HepG2 (cell line): Measurements from ENCODE around the gene TTC8. TPM values are rescaled to one million over a fixed set of nuclear protein-coding genes. Genes with fewer than 3 reads are reported as not detected.

Experiments
- ATAC-seq: fragments of 200-7000 bp; cut with Tn5 transposase; 3 replicates; pipeline ENCODE4 v1.9.1; 2020; ENCODE audit warnings: mild to moderate bottlenecking, moderate library complexity
- BruUV-seq: library from RNA; stranded (reverse); fragments of 400-500 nt; replicated peaks from 2 replicates; lab custom pipeline; 2021; lab: Mats Ljungman, UMichigan
- CTCF ChIA-PET: fragments of 300-600 bp; formaldehyde crosslinking; extraction: SDS; loops from one replicate; lab custom pipeline; 2021; ENCODE audit warnings: low total read pairs, inconsistent platforms, low intra/inter-chr PET ratio; lab: Yijun Ruan, JAX
- POLR2A ChIA-PET: fragments of 350-600 bp; sonication (Branson Sonifier 250); formaldehyde crosslinking; loops from one replicate; lab custom pipeline; 2020; ENCODE audit warnings: antibody characterized with exemption, inconsistent platforms; lab: Yijun Ruan, JAX
- DNase-seq: peaks from one replicate; pipeline ENCODE4 v3.0.0-alpha.2; 2015; ENCODE audit warnings: low spot score
- FAIRE-seq: peaks from 3 replicates; lab custom pipeline; 2011; peaks lifted over from hg19 to GRCh38; lab: Jason Lieb, UNC
- H2AFZ ChIP-seq: one replicate; pipeline ENCODE4 v1.6.1; 2011; ENCODE audit warnings: low read length, inconsistent platforms
- H3K27ac ChIP-seq: fragments of 300-600 bp; 3 replicates; pipeline ENCODE4 v1.8.0; 2011; ENCODE audit warnings: mixed run types, mild to moderate bottlenecking, mixed read lengths, low read length, inconsistent platforms; ENCODE audit not compliant: insufficient read depth; ENCODE audit errors: extremely low read length
- H3K27me3 ChIP-seq, 2 experiments: fragments of 200-600 bp in 1 of 2; 2 replicates in 1 of 2; 3 replicates in 1 of 2; pipeline versions ENCODE4 v1.6.0 to v1.8.0; 2011; ENCODE audit warnings: low read length in 2 of 2, mild to moderate bottlenecking in 2 of 2, moderate library complexity in 2 of 2, inconsistent platforms in 1 of 2; ENCODE audit not compliant: insufficient read depth in 2 of 2, control insufficient read depth in 1 of 2
- H3K36me3 ChIP-seq, 2 experiments: fragments of 200-600 bp in 1 of 2; replicated peaks in 1 of 2; 2 replicates in 1 of 2; 3 replicates in 1 of 2; pipeline versions ENCODE4 v1.5.1 to v1.8.0; 2011; ENCODE audit warnings: low read length in 2 of 2, inconsistent platforms in 1 of 2; ENCODE audit not compliant: insufficient read depth in 2 of 2, control insufficient read depth in 1 of 2
- H3K4me1 ChIP-seq: 2 replicates; pipeline ENCODE4 v1.5.1; 2012; ENCODE audit warnings: low read length, inconsistent platforms; ENCODE audit not compliant: insufficient read depth
- H3K4me2 ChIP-seq: 2 replicates; pipeline ENCODE4 v1.6.0; 2011; ENCODE audit warnings: low read depth, low read length, inconsistent platforms
- H3K4me3 ChIP-seq, 3 experiments: fragments of 200-600 bp in 1 of 3; sonication (generic), shearing (Covaris generic) in 1 of 3; replicated peaks in 1 of 3; 2 replicates each; pipeline ENCODE4 v1.5.1; 2011 to 2016; ENCODE audit warnings: low read length in 3 of 3, inconsistent platforms in 2 of 3, low read depth in 2 of 3, mild to moderate bottlenecking in 2 of 3, control low read depth in 1 of 3, mixed read lengths in 1 of 3; ENCODE audit not compliant: insufficient read depth in 1 of 3
- H3K79me2 ChIP-seq: one replicate; pipeline ENCODE4 v1.6.1; 2011; ENCODE audit warnings: low read length, inconsistent platforms; ENCODE audit not compliant: insufficient read depth
- H3K9ac ChIP-seq: 2 replicates; pipeline ENCODE4 v1.6.0; 2011; ENCODE audit warnings: mild to moderate bottlenecking, low read depth, low read length, inconsistent platforms; ENCODE audit not compliant: insufficient read depth
- H3K9me3 ChIP-seq: 2 replicates; pipeline ENCODE4 v1.5.1; 2012; ENCODE audit warnings: mild to moderate bottlenecking, low read length
- H4K20me1 ChIP-seq: 2 replicates; pipeline ENCODE4 v1.6.0; 2011; ENCODE audit warnings: inconsistent platforms, mild to moderate bottlenecking, low read length, moderate library complexity; ENCODE audit not compliant: insufficient read depth
- CREBL2 ChIP-seq: sonication (generic); formaldehyde crosslinking; IDR thresholded peaks from 2 replicates; pipeline ENCODE4 v1.8.1; 2023; ENCODE audit warnings: missing genetic modification reagents, mild to moderate bottlenecking, borderline replicate concordance
- DRAP1 ChIP-seq: IDR thresholded peaks from 2 replicates; pipeline ENCODE4 v1.6.1; 2016; ENCODE audit warnings: missing genetic modification reagents, missing compliant biosample characterization
- GABPA ChIP-seq, 2 experiments: IDR thresholded peaks; 2 replicates each; pipeline ENCODE4 v1.6.1; 2011 to 2016; ENCODE audit warnings: low read depth in 2 of 2, low read length in 1 of 2, missing biosample characterization in 1 of 2, missing genetic modification characterization in 1 of 2
- GRHL1 ChIP-seq: sonication (generic); formaldehyde crosslinking; conservative IDR thresholded peaks from 2 replicates; pipeline ENCODE4 v1.8.0; 2022; ENCODE audit warnings: missing genetic modification reagents
- KLF15 ChIP-seq: sonication (generic); formaldehyde crosslinking; IDR thresholded peaks from 2 replicates; pipeline ENCODE4 v1.8.1; 2023; ENCODE audit warnings: borderline replicate concordance, mild to moderate bottlenecking, inconsistent platforms, missing genetic modification reagents, mixed read lengths
- NFKBIZ ChIP-seq: IDR thresholded peaks from 2 replicates; pipeline ENCODE4 v1.6.1; 2018; ENCODE audit warnings: missing genetic modification reagents, missing compliant biosample characterization
- STAT6 ChIP-seq: sonication (generic); formaldehyde crosslinking; IDR thresholded peaks from 2 replicates; pipeline ENCODE4 v1.4.0; 2020; ENCODE audit warnings: missing genetic modification reagents, mild to moderate bottlenecking, borderline replicate concordance
- TAF15 ChIP-seq: fragments of 200-400 bp; formaldehyde crosslinking; IDR thresholded peaks from one replicate; pipeline ENCODE4 v1.6.1; 2018; ENCODE audit warnings: mild to moderate bottlenecking, low read depth, low read length; ENCODE audit not compliant: poor library complexity, severe bottlenecking
- THAP7 ChIP-seq: sonication (generic); formaldehyde crosslinking; IDR thresholded peaks from 2 replicates; pipeline ENCODE4 v1.8.1; 2023; ENCODE audit warnings: mild to moderate bottlenecking, missing genetic modification reagents
- ZEB1 ChIP-seq: IDR thresholded peaks from 2 replicates; pipeline ENCODE4 v1.6.1; 2012; ENCODE audit warnings: mild to moderate bottlenecking, low read depth, inconsistent platforms; ENCODE audit not compliant: insufficient replicate concordance
- ZGPAT ChIP-seq: IDR thresholded peaks from 2 replicates; pipeline ENCODE4 v1.6.1; 2016; ENCODE audit warnings: mild to moderate bottlenecking
- ZNF124 ChIP-seq: sonication (generic); formaldehyde crosslinking; IDR thresholded peaks from 2 replicates; pipeline ENCODE4 v1.4.0; 2020; ENCODE audit warnings: missing genetic modification reagents
- ZNF784 ChIP-seq: sonication (generic); formaldehyde crosslinking; IDR thresholded peaks from 2 replicates; pipeline ENCODE4 v1.5.1; 2020; ENCODE audit warnings: missing genetic modification reagents, mild to moderate bottlenecking, borderline replicate concordance
- WGBS: methylation state at CpG from one replicate; pipeline ENCODE4 v1.1.6; 2017; ENCODE audit warnings: low lambda C conversion rate; 5-methylcytosine and 5-hydroxymethylcytosine counted together
- in situ Hi-C: cut with HindIII; loops from 2 replicates; pipeline ENCODE4 v1.10.0; 2017; ENCODE audit warnings: low pct_unique_long_range_greater_than_20kb; ENCODE audit not compliant: extremely low pct_ligation_motif_present
- intact Hi-C: fragments of 100-400 bp; cut with micrococcal nuclease; formaldehyde crosslinking; loops from one replicate; pipeline ENCODE4 v1.10.0; 2022; ENCODE audit not compliant: unreplicated experiment
- polyA plus RNA-seq, 8 experiments: library from polyadenylated mRNA; depleted of rRNA in 3 of 8; stranded (reverse) in 7 of 8; unstranded in 1 of 8; fragments of >200 nt; fragmentation: Illumina TruSeq in 4 of 8; extraction: Trizol in 4 of 8; gene quantifications; 2 replicates each; pipeline versions ENCODE4 v1.2.1 to v1.2.3, GENCODE V29; 2011 to 2016; ENCODE audit warnings: low read depth in 4 of 8, missing spikeins in 1 of 8, mixed read lengths in 1 of 8; ENCODE audit not compliant: insufficient read depth in 1 of 8
- total RNA-seq, 5 experiments: library from RNA; depleted of rRNA; stranded (reverse); fragments of >200 nt; fragmentation: Illumina TruSeq; extraction: Trizol; gene quantifications; 2 replicates each; pipeline ENCODE4 v1.2.3, GENCODE V29; 2016; ENCODE audit warnings: low read depth in 1 of 5

Gene TTC8
- total and polyA plus RNA-seq, 2 of the 13 experiments (the other 11 are each of a cell fraction or from before 2014, with no cell fraction given), result 13.8 to 15.2 TPM

- TF ChIP-seq DRAP1 (no peak), TAF15 (no peak)
- TF ChIP-seq, all 625 proteins: peak for 0
Observed at GRCh38 chr14:88775532-88775931, 48.9 kb upstream of the TTC8 start (continued).

GRCh38 chr14:88785911-88786310 lies 38.5 kb upstream of the TTC8 start:
- H3K9ac ChIP-seq, result no peak overlapping the region
- in situ Hi-C loops, result no loop called here
- no peak overlapping the region for H3K27ac ChIP-seq
- ATAC-seq, result no peak
- 8% methylated on average over 1 of the region's 1 CpG for WGBS
- H3K27me3 ChIP-seq, result peaks cover 0 to under 1% of the 10 kb centered on the region in 2 experiments; a peak in 2 of 5 replicates
- ChIA-PET CTCF (no interaction called here), POLR2A (no interaction called here)
- no TSS peak for BruUV-seq
- no peaks in the 10 kb centered on the region for H4K20me1 ChIP-seq
- H2AFZ ChIP-seq, result no peak overlapping the region
- peaks cover 6% of the 10 kb centered on the region; the same call in 1 of the 2 replicates for H3K9me3 ChIP-seq
- no peaks in the 10 kb centered on the region for H3K79me2 ChIP-seq
- H3K4me2 ChIP-seq, result no peak overlapping the region
- no peaks in the 10 kb centered on the region for H3K36me3 ChIP-seq
- intact Hi-C loops, result no loop called here
- FAIRE-seq, result no peak
- H3K4me3 ChIP-seq, result no peak overlapping the region
- no peak for DNase-seq
- H3K4me1 ChIP-seq, result no peaks in the 10 kb centered on the region
- TF ChIP-seq GRHL1 (no peak), CREBL2 (CRISPR knock-in tag) (no peak), GABPA (IDR thresholded peaks at IDR 0.05; ENCODE audit: low read depth, low read length) (no peak), GABPA (CRISPR knock-in tag; IDR thresholded peaks at IDR 0.05; ENCODE audit: low read depth) (no peak), ZEB1 (no peak), ZNF124 (CRISPR knock-in tag) (no peak), ZNF784 (no peak), THAP7 (CRISPR knock-in tag) (no peak), STAT6 (no peak), KLF15 (CRISPR knock-in tag) (no peak), ZGPAT (CRISPR knock-in tag) (no peak), NFKBIZ (CRISPR knock-in tag) (no peak)
